Retinal pigment epithelial cell (primary cell): ENCODE data around the gene ETNK2.

Experiments used
- DNase-seq: peaks from one replicate; pipeline ENCODE4 v3.0.0-alpha.2; 2010; ENCODE audit warnings: low read depth
- H3K4me3 ChIP-seq: 2 replicates; pipeline ENCODE4 v1.5.1; 2011; ENCODE audit warnings: mild to moderate bottlenecking, low read length, control low read depth, moderate library complexity
- TF ChIP-seq, protein P1 (sequence below): conservative IDR thresholded peaks from 2 replicates; pipeline ENCODE4 v1.5.1; 2011; ENCODE audit warnings: low read depth, low read length, control low read depth, inconsistent platforms

The ETNK2 gene

DNA sequence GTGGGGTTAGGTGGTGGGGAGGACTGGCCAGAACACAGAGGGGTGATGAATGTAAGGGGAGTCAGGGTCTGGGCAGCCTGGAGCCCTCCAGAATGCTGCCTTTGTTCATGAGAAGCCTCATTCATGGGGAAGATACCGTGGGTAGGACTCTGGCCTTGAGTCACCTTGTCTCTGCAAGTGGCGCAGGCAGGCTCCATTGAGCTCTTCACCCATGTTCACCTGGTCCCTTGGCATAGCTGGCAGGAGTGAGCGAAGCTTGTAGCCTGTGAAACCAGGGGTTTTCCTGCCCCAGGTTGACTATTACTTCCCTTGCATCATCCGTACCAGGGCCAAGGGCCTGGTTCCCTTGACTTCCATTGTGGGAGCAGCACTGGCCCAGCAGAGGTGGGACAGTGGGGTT is 53.2 kb downstream of the ETNK2 start:
- DNase-seq: no peak
- no peak overlapping the region for H3K4me3 ChIP-seq
- TF ChIP-seq, protein P1, sequence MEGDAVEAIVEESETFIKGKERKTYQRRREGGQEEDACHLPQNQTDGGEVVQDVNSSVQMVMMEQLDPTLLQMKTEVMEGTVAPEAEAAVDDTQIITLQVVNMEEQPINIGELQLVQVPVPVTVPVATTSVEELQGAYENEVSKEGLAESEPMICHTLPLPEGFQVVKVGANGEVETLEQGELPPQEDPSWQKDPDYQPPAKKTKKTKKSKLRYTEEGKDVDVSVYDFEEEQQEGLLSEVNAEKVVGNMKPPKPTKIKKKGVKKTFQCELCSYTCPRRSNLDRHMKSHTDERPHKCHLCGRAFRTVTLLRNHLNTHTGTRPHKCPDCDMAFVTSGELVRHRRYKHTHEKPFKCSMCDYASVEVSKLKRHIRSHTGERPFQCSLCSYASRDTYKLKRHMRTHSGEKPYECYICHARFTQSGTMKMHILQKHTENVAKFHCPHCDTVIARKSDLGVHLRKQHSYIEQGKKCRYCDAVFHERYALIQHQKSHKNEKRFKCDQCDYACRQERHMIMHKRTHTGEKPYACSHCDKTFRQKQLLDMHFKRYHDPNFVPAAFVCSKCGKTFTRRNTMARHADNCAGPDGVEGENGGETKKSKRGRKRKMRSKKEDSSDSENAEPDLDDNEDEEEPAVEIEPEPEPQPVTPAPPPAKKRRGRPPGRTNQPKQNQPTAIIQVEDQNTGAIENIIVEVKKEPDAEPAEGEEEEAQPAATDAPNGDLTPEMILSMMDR: no peak

DNA sequence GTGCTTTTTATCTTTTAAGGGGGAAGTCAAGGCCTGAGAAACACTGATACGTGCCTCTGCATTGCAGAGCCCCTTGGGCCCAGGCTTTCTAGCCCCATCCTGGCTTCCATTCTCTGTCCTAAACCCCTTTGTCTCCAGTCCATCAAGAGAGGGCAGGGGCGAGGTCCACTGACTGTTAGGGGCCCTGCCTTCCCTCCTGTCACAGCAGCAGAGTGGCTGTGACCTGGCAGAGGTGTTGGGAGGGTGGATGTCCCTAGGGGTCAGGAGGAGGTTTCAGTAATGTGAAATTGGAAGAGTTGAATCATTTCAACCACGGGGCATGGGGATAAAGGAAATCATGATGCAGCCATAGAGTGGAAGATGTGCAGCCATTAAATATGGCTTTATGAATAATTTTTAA is 54.9 kb downstream of the ETNK2 start:
- TF ChIP-seq, protein P1: no peak
- no peak overlapping the region for H3K4me3 ChIP-seq
- no peak for DNase-seq

DNA sequence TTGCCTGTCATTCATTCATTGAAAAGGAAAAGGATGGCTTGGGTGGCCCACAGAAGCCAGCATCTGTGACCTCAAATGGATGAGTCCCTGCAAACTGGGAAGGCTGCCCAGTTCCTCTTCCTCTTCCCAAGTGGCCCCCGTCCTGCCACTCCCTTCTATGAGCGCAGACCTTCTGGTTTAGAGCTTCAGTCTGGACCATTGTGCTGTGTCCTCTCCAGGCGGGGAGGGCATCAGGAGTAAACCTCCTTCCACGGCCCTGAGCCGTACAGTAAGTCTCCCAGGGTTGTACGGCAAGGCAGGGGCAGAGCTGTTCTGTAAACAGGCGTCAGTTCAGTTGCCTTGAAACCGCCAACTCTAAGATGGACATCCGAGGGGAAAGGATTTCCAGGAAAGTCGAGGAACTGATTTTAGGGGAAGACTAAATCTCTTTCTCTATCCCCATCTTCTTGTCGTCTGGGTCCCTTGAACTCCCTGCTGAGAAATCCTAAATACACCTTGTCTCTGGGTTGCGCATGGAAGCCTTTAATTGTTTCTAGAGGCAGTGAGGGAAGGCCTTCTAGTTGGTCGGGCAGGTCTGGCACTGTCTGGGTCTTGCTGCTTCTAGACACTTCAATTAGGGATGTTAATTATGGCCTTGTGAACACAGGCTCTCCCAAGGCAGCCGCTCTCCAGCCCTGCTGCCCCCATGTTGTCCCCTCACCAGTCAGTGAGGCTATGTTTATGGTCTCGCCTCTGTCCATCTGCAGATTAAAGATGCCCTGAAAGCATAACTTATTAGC is 56.8 kb downstream of the ETNK2 start:
- no peak for DNase-seq
- H3K4me3 ChIP-seq: no peak overlapping the region
- TF ChIP-seq, protein P1: no peak

DNA sequence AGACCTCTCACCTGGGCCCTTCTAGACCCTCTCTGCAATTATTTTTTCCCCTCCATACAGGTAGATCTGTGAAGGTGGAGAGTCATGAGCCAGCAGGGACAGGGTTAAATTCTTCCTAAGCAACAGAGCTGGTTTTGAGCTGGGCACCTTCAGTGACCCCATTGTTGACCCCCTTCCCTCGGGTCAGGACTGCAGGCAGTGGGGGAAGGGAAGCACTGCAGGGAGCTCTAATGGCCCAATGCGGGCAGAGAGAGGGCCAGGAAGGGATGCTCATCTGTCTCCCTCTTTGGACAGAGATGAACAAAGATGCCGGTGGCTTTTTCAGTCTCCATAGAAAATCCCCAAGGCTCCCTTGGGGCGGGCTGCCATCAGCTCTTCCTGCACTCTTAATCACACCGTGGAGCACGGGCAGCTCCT is 57.5 kb downstream of the ETNK2 start:
- no peak overlapping the region for H3K4me3 ChIP-seq
- TF ChIP-seq, protein P1: no peak
- no peak for DNase-seq

DNA sequence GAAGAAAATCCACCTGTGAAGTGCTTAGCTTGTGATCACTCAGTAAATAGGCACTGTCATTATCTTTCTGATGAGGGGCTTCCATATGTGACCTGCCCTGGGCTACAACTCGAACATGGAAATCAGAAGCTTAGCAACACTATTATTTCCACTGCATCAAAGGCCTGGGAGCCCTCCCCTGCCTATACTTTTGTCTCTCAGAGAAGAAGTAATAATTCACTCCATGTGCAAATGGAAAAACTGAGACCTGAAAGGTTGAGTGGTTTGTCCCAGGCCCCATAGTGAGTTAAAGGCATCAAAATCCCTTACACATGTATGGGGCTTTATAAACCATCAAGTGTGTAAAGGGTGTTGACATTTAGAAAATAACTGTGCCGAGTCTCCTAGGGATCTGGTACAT is 58.1 kb downstream of the ETNK2 start:
- H3K4me3 ChIP-seq: no peak overlapping the region
- TF ChIP-seq, protein P1: no peak
- no peak for DNase-seq

DNA sequence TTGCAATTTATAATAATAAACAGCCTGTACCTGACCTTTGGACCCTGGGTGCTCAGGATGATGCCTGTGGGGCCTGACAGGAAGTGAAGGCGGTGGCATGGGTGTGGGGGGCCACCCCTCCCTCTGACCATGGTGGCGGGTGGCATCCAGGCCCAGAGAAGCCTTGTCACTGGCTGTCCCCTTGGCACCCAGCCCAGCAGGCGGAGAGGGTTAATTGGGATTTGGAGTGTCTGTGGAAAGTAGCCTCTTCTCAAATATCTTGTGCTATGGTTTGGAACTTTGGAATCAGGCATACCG is 58.5 kb downstream of the ETNK2 start:
- DNase-seq: no peak
- H3K4me3 ChIP-seq: no peak overlapping the region
- TF ChIP-seq, protein P1: no peak

DNA sequence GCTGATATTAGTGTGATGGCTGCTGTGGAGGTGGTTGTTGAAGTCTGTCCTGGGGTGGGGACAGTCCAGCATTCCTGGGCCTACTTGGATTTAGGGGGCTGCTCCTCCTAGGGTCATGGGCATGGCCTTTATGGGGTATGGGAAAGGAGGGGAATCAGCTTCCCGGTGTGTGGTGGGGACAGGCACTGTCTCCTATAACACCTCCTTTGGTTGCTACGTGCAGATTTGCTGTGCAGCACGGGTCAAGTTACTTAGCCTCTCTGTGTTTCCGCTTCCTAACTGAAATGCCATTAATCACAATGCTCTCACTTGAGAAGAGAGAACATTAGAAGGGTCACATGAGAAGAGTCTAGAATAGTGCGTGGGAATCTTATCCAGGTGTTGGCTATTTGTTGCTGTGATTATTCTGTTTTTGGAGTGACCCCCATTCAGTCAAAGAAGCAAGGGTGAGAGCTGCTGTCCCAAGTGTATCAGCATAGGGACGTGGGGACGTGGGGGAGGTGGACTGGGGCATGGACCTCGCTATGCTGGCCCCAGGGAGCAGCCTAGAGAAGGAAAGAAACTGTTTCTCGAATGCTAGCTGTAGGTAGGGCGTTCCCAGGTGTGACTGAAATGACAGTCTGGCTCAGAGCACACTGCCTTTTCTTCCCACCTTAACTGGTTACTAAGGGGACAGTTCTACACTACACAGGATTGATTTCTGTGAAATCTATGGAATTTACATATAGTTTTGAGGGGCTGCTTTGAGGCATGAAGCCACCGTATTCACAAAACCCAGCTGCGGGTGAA is 59.0 kb downstream of the ETNK2 start:
- TF ChIP-seq, protein P1: no peak
- no peak overlapping the region for H3K4me3 ChIP-seq
- DNase-seq: no peak
